HG03565 (cell line): Measurements from ENCODE around the gene INPP5A.
"Not testable (repeated sequence)": the region's sequence is repeated elsewhere in the genome, so short reads cannot be mapped to it uniquely, and the experiment has no call there.

Experiments used
- ATAC-seq: cut with Tn5 transposase; IDR thresholded peaks from one replicate; pipeline ENCODE4 v1.9.1; 2021; ENCODE audit warnings: mild to moderate bottlenecking, moderate library complexity; ENCODE audit not compliant: unreplicated experiment

The INPP5A gene

GRCh38 chr10:132503581-132504421, 33.8 kb upstream of the INPP5A start:
- no peak for ATAC-seq

- ATAC-seq, result no peak
Measured at GRCh38 chr10:132504501-132505272, 32.9 kb upstream of the INPP5A start.

GRCh38 chr10:132505546-132505945, 32.0 kb upstream of the INPP5A start:
- not testable (repeated sequence) for ATAC-seq

GRCh38 chr10:132506711-132507408, 30.7 kb upstream of the INPP5A start:
- ATAC-seq, result no peak

GRCh38 chr10:132507409-132507955, 30.1 kb upstream of the INPP5A start:
- ATAC-seq, result no peak

DNA sequence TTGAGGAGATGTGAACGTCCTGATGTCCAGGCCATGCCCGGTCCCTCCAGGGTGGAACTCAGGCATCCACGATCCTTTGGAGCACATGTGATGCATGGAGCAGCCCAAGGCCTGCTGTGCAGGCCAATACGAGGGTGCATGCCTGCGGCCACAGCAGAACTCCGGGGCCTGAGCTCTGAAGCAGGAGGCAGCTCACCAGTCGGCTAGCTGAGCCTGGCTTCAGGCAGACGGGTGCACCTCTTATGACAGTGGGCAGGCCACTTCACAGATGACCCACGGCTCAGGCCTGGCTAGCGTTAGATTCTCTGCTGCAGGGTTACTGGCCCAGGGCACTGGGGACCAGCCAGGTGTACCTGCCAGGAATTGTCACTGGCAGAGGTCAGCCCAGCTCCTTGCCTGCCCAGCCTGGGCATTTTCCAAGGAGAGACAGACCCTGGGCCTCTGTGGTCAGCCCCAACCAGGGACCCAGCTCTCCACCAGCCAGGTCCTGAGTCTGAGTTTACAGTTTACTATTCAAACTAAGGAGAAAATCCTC, 29.6 kb upstream of the INPP5A start:
- no peak for ATAC-seq

- ATAC-seq, result no peak
Measured at GRCh38 chr10:132508581-132509443, 28.8 kb upstream of the INPP5A start.

DNA sequence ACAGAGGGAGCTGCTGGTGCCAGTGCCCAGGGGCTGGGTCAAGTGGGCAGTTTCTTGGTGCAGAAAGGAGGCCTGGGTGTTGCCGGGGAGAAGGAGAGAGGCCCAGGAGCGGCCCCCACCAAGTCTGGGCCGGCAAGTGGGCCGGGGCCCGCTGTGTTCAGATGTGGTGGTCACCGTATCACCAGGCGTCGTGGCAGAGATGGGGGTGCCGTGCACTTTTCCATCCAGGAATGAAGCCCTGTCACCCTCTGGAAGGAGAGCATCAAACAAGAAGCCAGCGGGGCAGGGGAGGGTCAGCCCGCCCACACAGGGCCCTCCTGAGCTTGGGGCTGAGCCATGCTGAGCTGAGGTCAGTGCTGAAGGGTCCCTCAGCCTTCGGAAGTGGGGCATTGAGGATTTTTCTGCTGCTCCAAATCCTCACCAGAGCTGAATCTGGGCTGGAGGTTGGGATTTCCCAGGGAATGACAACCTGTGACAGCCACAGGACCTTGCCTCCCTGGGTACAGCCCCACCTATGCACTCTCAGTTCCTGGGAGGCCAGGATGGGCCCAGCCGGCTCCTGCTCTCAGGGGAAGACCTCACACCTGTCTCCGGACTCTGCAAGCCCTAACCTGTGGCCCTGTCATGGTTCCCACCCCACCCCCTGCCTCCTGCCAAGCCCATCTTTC, 27.9 kb upstream of the INPP5A start:
- ATAC-seq, result no peak

- ATAC-seq, result no peak
Measured at GRCh38 chr10:132510174-132510611, 27.4 kb upstream of the INPP5A start.

DNA sequence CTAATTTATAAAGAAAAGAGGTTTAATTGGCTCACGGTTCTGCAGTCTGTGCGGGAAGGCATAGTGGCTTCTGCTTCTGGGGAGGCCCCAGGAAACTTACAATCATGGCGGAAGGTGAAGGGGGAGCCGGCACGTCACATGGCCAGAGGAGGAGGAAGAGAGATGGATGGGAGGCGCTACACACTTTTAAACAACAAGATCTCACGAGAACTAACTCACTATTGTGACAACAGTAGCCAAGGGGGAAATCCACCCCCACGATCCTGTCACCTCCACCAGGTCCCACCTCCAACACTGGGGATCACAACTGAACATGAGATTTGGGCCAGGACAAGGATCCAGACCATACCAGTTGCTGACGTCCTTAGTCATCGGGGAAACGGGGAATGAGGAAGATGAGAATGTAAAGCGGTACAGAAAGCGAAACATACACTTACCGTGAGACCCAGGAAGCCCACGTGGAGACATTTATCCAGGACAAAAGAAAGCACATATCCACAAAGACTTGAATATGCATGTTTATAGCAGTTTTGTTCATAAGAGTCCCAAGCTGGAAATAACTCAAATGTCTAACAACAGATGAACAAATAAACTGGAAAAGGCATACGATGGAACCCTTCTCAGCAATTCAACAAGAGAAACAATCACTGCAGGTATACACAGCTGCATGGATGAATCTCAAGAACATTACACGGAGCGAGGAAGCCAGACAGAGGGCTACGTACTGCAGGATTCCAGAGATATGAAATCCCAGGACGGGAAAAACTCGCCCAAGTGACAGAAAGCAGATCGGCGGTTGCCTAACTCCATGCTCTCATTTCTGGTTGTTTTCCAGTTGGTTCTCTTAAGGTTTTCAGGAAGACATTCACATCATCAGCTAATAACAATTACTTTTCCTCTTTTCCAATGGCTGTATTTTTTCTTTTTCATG, 26.2 kb upstream of the INPP5A start:
- no peak for ATAC-seq

GRCh38 chr10:132512052-132512442, 25.5 kb upstream of the INPP5A start:
- no peak for ATAC-seq

DNA sequence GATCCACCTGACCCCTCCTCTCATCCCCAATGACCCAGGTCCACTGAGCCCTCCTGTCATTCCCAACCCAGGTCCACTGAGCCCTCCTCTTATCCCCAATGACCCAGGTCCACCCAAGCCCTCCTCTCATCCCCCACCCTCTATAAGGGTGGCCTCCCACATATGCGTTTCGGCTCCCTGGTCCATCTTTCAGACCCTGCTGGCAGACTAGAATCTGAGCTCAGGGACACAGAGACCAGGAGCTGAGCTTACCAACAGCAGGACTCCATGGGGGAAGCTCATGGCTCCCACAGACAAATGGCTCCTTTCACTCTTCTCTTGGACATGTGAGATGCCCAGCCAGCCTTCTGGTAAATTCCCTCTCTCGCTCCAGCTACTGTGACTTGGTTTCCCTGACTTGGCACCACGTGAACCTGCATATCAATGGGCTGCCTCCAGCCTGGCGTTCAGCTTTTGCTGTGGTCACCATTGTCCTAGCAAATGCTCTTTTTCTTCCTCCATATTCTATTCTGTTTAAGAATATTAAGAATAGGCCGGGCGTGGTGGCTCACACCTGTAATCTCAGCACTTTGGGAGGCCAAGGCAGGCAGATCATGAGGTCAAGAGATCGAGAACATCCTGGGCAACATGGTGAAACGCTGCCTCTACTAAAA, 24.8 kb upstream of the INPP5A start:
- ATAC-seq, result no peak

DNA sequence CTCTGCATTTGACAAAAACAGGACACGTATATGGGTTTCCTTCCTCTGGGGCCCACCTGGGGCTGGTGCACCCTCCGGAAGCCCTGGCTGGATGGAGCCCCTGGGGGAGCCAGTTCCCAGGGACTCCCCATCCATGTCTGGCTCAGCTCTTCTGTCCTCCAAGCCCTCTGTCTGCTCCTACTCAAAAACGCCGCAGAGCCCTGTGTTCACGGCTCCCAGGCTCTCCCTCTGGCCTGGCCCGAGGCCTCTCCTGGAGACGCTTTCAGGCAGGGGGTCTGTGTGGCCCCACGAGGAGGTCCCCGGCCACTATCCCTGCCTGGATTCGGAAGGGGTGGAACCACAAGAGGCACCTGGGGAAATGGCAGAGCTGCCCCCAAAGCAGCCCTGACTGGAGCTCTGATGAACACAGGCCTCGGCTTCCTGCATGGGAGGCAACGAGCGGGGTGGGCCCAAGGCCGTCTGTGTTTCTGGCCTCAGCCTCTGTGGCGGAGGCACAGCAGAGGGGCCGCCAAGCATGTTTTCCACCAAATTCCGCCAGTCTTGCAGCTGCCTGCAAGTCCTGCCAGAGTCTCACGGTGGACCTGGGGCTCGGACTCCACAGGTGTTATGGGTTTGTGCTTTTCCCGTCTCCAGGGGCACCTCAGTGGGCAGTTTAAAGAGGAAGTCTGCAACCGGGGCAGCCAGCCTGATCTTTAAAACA, 22.6 kb upstream of the INPP5A start:
- ATAC-seq, result no peak

DNA sequence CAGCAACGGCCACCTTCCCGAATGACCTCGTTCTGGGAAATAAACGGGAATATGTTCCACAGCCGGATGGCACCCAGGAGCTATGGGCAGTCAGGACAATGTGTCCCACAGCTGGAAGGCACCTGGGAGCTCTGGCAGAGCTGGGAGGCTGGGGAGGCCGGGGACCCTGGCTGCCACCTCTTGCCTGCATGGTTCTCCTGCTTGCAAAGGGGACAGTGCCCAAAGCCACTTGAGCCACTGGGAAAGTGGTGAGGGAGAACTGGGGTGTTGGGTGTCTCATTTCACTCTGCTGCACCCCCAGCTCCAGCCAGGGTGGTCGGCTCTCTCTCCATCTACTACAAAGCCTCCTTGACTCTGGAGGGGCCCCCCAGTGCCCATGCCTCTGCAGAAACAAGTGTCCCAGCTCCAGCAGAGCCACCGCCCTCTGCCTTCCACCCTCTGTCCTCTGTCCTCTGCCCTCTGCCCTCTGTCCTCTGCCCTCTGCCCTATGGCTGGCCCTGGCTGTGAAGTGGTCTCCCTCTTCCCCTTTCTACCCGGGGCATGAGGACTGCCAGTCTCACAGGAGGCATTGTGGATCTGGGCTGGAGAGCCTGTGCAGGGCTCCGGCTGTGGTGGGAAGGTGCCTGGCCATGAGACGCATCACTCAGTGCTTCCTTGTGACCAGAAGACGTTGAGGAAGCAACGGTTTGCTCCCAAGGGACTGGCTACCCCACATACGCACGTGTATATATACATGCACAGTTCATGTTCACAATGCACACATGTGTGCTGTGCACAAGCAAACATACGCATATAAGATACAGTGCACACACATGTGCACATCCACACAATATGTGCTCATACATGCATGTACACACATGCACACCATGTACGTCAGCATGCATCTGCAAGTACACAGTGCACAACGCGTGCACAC, 21.5 kb upstream of the INPP5A start:
- ATAC-seq, result no peak

- ATAC-seq, result no peak
Measured at GRCh38 chr10:132516771-132517725, 20.5 kb upstream of the INPP5A start.
